GM12872 (cell line): ENCODE results near the gene RNPEP.

Source experiments
- TF ChIP-seq, protein P1 (sequence below): IDR thresholded peaks from 3 replicates; pipeline ENCODE4 v1.5.1; 2011; ENCODE audit warnings: low read depth, mild to moderate bottlenecking, low read length, moderate library complexity; ENCODE audit not compliant: insufficient read depth

RNPEP gene

DNA sequence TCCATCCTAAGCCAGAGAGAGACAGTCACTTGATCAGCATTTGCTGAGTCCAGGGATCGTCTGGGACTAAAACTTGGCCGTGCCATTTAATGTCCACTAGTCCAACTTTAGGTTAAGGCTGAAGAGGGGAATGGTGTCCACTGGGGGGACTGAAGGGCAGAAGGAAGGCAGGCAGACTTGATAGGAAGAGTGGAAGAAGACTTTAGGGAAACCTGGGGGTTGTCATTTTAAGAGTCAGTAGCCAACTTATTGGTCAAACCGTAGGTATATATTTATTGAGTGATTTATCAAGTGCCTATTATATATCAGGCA lies 34.8 kb upstream of the RNPEP start:
- TF ChIP-seq, protein P1, sequence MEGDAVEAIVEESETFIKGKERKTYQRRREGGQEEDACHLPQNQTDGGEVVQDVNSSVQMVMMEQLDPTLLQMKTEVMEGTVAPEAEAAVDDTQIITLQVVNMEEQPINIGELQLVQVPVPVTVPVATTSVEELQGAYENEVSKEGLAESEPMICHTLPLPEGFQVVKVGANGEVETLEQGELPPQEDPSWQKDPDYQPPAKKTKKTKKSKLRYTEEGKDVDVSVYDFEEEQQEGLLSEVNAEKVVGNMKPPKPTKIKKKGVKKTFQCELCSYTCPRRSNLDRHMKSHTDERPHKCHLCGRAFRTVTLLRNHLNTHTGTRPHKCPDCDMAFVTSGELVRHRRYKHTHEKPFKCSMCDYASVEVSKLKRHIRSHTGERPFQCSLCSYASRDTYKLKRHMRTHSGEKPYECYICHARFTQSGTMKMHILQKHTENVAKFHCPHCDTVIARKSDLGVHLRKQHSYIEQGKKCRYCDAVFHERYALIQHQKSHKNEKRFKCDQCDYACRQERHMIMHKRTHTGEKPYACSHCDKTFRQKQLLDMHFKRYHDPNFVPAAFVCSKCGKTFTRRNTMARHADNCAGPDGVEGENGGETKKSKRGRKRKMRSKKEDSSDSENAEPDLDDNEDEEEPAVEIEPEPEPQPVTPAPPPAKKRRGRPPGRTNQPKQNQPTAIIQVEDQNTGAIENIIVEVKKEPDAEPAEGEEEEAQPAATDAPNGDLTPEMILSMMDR: no peak

DNA sequence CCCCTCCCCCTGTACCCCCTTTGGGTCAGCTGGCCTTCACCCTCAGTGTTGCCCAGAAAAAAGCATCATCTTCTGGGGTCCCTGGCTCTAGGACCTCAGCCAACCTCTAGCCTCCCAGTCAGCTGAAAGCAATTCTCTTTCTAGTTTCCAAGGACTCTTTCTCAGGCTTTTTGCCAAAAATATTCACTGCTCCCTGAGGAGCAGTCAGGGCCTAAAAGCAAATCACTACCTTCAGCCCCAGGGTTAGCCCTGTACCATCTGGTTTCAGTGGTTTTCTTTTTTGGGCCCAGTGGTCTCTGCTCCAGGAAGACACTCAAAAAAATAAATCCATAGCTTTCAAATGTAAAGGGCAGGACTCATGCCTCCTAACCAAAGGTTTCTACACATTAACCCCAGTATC lies 33.0 kb upstream of the RNPEP start:
- TF ChIP-seq, protein P1: no peak

DNA sequence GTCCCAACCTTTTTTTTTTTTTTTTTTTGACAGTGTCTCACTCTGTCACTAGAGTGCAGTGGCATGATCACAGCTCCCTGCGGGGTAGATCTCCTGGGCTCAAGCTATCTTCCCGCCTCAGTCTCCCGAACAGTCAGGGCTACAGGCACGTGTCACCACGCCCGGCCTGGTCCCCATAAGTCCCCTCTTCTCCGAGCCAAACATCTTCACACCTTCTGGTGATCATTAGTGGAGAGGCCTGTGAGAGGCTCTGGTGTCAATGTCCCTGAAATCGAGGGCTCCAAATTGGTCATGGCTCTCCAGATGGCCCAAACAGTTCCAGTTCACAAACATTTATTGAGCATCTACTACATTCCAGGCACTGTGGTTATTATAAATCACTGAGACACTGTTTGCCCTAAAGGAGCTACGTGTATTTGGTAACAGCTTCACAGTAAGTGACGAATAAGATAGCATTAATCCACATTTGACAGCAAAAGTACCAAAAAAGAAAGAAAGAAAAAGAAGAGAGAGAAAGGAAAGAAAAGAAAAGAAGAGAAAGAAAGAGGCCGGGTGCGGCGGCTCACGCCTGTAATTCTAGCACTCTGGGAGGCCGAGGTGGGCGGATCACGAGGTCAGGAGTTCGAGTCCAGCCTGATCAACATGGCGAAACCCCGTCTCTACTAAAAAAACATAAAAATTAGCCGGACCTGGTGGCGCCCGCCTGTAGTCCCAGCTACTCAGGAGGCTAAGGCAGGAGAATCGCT lies 28.0 kb upstream of the RNPEP start:
- TF ChIP-seq, protein P1: no peak

DNA sequence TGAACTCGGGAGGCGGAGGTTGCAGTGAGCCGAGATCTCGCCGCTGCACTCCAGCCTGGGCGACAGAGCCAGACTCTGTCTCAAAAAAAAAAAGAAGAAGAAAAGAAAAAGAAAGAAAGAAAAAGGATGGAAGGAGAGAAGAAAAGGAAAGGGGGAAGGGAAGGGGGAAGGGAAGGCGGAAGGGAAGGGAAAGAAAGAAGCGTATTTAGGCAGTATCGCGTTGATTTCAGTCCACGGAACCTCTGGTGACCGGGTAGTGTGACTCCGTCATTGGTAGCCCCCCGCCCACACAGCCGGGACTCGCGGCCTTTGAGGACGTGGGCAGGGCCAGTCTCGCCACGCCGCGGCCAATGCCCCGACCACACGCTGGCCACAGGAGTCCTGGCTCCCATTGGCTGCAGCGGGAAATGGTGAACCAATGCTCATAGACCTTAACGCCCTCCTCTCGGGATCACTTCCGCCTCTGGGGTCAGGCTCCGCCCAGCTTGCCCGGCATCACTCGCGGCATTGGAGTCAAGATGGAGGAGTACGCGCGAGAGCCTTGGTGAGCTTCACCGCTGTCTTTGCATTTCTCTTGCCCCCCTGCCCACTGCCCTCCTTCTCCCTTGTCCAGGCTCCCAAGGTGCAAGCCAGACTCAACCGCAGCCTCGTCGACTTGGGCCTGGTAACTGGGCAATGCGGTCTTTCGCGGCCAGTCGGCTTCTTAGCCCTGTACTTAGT lies 27.3 kb upstream of the RNPEP start, which contains the start of gene TIMM17A:
TSS of gene TIMM17A (plus strand) at position 495 of the 720 bp plus-strand sequence. CDS start at position 519, 24 bp downstream.
- TF ChIP-seq, protein P1: no peak

DNA sequence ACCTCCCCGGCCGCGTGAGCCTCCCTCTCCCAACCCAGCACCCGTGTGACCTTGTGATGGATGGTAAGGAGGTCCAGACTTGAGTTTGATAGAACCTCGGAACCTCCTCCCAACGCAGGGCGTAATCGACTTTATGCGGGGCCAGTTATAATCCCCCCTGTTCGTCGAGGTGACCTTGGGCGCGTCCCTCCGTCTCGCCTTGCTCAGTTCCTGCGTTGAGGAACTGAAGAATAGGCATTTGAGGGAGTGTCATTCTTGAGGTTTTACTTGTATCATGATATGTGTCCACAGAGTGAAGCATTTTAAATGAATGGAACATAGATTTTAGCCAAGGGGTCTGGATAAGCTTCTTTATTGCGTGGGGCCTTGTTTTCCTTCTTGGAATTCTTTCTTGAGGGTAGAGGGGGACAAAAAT lies 26.7 kb upstream of the RNPEP start:
- TF ChIP-seq, protein P1: no peak

DNA sequence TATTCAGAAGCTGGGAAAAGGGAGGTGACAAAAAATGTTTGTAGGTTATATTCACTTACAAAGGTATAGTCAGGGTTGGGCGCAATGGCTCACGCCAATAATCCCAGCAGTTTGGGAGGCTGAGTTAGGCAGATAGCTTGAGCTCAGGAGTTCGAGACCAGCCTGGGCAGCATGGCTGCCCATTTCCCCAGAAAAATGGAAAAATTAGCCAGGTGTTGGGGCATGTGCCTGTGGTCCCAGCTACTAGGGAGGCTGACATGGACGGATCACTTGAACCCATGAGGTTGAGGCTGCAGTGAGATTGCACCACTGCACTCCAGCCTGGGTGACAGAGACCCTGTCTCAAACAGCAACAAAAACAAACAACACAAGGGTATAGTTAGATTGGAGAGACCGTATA lies 24.1 kb upstream of the RNPEP start:
- TF ChIP-seq, protein P1: no peak

GRCh38 chr1:201964261-201964660 lies 18.2 kb upstream of the RNPEP start:
- TF ChIP-seq, protein P1: no peak
